HFF-Myc (cell line): ENCODE measurements around the gene OLIG3.

Source experiments
- DNase-seq: peaks from one replicate; pipeline ENCODE4 v3.0.0-alpha.2; 2011; ENCODE audit warnings: low read depth; ENCODE audit errors: extremely low read depth
- H3K4me3 ChIP-seq: replicated peaks from 2 replicates; pipeline ENCODE4 v1.5.1; 2011; ENCODE audit warnings: low read depth, mild to moderate bottlenecking, control low read depth, low read length
- CTCF ChIP-seq: IDR thresholded peaks from 2 replicates; pipeline ENCODE4 v1.5.1; 2012; ENCODE audit warnings: mild to moderate bottlenecking, low read depth, low read length, control low read depth; ENCODE audit errors: missing control alignments

The OLIG3 gene

DNA sequence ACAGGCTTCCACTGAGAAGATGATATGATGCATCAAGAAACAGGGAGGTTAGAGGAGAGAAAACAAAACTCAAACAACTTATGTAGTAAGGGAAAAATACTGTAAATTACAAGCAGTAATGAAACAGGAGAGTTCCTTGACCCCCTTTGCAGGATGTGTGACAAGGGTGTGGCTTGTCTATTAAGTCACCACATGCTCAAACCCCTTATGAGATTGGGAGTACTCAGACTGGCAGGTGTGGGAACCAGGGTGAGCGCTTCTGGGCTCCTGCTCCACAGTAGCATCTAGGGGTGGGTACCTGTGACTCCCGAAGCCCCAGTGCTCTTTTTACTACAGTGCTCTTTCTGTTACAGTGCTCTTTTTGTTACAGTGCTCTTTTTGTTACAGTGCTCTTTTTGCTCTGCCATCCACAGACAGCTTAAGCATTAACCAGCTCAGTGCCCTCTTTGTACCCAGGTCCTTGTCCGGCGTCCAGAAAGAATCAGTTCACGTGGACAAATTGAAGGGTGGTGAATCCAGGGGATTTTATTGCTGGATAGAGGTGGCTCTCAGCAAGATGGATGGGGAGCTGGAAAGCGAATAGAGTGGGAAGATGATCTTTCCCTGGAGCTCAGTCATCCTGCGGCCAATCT, 28.7 kb downstream of the OLIG3 start:
- no peak for TF ChIP-seq CTCF
- H3K4me3 ChIP-seq = no peak overlapping the region
- no peak for DNase-seq

GRCh38 chr6:137452333-137452894, 41.8 kb downstream of the OLIG3 start:
- TF ChIP-seq CTCF = no peak
- H3K4me3 ChIP-seq = no peak overlapping the region
- no peak for DNase-seq

DNA sequence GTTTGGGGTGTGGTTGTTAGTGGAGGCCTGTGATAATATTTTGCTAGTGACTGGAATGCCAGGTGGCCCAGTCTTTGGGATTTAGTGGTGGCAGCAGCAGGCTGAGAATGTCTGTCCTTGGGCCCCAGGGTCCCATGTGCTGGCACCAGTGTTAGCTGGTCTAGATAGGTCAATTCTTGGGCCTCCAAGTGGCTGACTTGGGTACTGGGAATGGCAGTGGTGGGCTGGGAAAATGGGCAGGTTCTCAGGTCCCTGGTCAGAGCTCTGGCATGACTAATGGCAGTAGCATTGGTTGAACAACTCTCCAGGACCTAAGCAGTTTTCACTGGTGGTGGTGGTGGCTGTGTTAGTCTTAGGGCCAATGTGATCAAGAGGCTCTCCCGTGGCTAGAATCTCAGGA, 50.3 kb downstream of the OLIG3 start:
- H3K4me3 ChIP-seq = no peak overlapping the region
- TF ChIP-seq CTCF = no peak
- no peak for DNase-seq
